Measurements from ENCODE around the gene COL16A1.

The COL16A1 gene

GRCh38 chr1:31696242-31696641, 7.6 kb downstream of the COL16A1 start:
- H3K4me3 ChIP-seq (ENCODE audit: low read depth, low read length), result no peak overlapping the region
- no peaks in the 10 kb centered on the region for H3K27me3 ChIP-seq (ENCODE audit: control insufficient read depth, insufficient read depth, low read length)
- no peak overlapping the region for H3K27ac ChIP-seq
- no peak overlapping the region for H2AFZ ChIP-seq
- no peak for TF ChIP-seq CTCF (IDR thresholded peaks at IDR 0.05)
- no peaks in the 10 kb centered on the region for H3K9me3 ChIP-seq (ENCODE audit: control insufficient read depth, low read length)
- H3K4me1 ChIP-seq, result peaks cover 3% of the 10 kb centered on the region
- no peaks in the 10 kb centered on the region for H3K79me2 ChIP-seq
- no peak overlapping the region for H3K4me2 ChIP-seq (ENCODE audit: low read length)
- no peaks in the 10 kb centered on the region for H3K36me3 ChIP-seq (ENCODE audit: control insufficient read depth, insufficient read depth, low read length)
- H3K9ac ChIP-seq, result no peak overlapping the region

GRCh38 chr1:31695327-31695726, 8.5 kb downstream of the COL16A1 start:
- no peaks in the 10 kb centered on the region for H3K36me3 ChIP-seq (ENCODE audit: control insufficient read depth, insufficient read depth, low read length)
- H3K9me3 ChIP-seq (ENCODE audit: control insufficient read depth, low read length), result no peaks in the 10 kb centered on the region
- no peak overlapping the region for H3K27ac ChIP-seq
- no peak for TF ChIP-seq CTCF (IDR thresholded peaks at IDR 0.05)
- no peak overlapping the region for H3K4me3 ChIP-seq (ENCODE audit: low read depth, low read length)
- no peaks in the 10 kb centered on the region for H3K79me2 ChIP-seq
- H2AFZ ChIP-seq, result no peak overlapping the region
- H3K27me3 ChIP-seq (ENCODE audit: control insufficient read depth, insufficient read depth, low read length), result no peaks in the 10 kb centered on the region
- no peak overlapping the region for H3K4me2 ChIP-seq (ENCODE audit: low read length)
- H3K4me1 ChIP-seq, result no peaks in the 10 kb centered on the region
- no peak overlapping the region for H3K9ac ChIP-seq

GRCh38 chr1:31694964-31695313, 8.9 kb downstream of the COL16A1 start:
- H3K27ac ChIP-seq, result no peak overlapping the region
- no peak overlapping the region for H3K4me2 ChIP-seq (ENCODE audit: low read length)
- no peak overlapping the region for H2AFZ ChIP-seq
- H3K9ac ChIP-seq, result no peak overlapping the region
- H3K4me1 ChIP-seq, result no peaks in the 10 kb centered on the region
- H3K36me3 ChIP-seq (ENCODE audit: control insufficient read depth, insufficient read depth, low read length), result no peaks in the 10 kb centered on the region
- H3K27me3 ChIP-seq (ENCODE audit: control insufficient read depth, insufficient read depth, low read length), result no peaks in the 10 kb centered on the region
- no peak for TF ChIP-seq CTCF (IDR thresholded peaks at IDR 0.05)
- H3K79me2 ChIP-seq, result no peaks in the 10 kb centered on the region
- no peak overlapping the region for H3K4me3 ChIP-seq (ENCODE audit: low read depth, low read length)
- no peaks in the 10 kb centered on the region for H3K9me3 ChIP-seq (ENCODE audit: control insufficient read depth, low read length)

GRCh38 chr1:31694069-31694963, 9.5 kb downstream of the COL16A1 start:
- Histone ChIP-seq H3K9me3 (ENCODE audit: control insufficient read depth, low read length) (no peaks in the 10 kb centered on the region), H3K4me1 (no peaks in the 10 kb centered on the region), H3K79me2 (no peaks in the 10 kb centered on the region), H2AFZ (no peak overlapping the region), H3K4me2 (ENCODE audit: low read length) (no peak overlapping the region), H3K36me3 (ENCODE audit: control insufficient read depth, insufficient read depth, low read length) (no peaks in the 10 kb centered on the region), H3K9ac (no peak overlapping the region), H3K27me3 (ENCODE audit: control insufficient read depth, insufficient read depth, low read length) (no peaks in the 10 kb centered on the region), H3K27ac (no peak overlapping the region), H3K4me3 (ENCODE audit: low read depth, low read length) (no peak overlapping the region)
- TF ChIP-seq CTCF (IDR thresholded peaks at IDR 0.05), result no peak

- no peak for TF ChIP-seq CTCF (IDR thresholded peaks at IDR 0.05)
- Histone ChIP-seq H3K79me2 (no peaks in the 10 kb centered on the region), H3K4me1 (no peaks in the 10 kb centered on the region), H3K9ac (no peak overlapping the region), H3K4me2 (ENCODE audit: low read length) (no peak overlapping the region), H2AFZ (no peak overlapping the region), H3K27me3 (ENCODE audit: control insufficient read depth, insufficient read depth, low read length) (no peaks in the 10 kb centered on the region), H3K4me3 (ENCODE audit: low read depth, low read length) (no peak overlapping the region), H3K27ac (no peak overlapping the region), H3K36me3 (ENCODE audit: control insufficient read depth, insufficient read depth, low read length) (no peaks in the 10 kb centered on the region), H3K9me3 (ENCODE audit: control insufficient read depth, low read length) (no peaks in the 10 kb centered on the region)
These were observed 10.6 kb downstream of the COL16A1 start for GRCh38 chr1:31693231-31693630.
